Measurements from ENCODE around the gene PRKAG2.

Gene PRKAG2

GRCh38 chr7:151630851-151631569 lies 245.9 kb downstream of the PRKAG2 start:
- no peak for DNase-seq

DNA sequence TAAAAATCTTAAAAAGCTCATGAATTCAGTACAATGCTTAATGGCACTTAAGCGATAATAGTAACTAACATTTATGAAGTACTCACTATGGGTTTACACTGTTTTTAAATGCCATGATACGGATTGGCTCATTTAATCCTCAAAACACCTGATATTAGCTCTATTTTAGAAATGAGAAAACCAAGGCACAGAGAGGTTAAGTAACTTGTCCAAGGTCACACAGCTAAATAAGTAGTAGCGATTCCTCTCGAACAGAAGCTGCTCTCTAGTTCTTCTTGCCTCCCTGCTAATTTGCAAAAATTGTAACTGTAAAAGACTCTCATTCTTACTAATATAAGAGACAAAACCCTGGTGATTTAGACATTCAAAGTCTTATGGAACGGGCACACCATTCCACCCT lies 246.6 kb downstream of the PRKAG2 start:
- DNase-seq = no peak

GRCh38 chr7:151629713-151630272 lies 247.1 kb downstream of the PRKAG2 start:
- DNase-seq = no peak

GRCh38 chr7:151628846-151629604 lies 247.9 kb downstream of the PRKAG2 start:
- DNase-seq = no peak

GRCh38 chr7:151626422-151627115 lies 250.3 kb downstream of the PRKAG2 start:
- no peak for DNase-seq

DNA sequence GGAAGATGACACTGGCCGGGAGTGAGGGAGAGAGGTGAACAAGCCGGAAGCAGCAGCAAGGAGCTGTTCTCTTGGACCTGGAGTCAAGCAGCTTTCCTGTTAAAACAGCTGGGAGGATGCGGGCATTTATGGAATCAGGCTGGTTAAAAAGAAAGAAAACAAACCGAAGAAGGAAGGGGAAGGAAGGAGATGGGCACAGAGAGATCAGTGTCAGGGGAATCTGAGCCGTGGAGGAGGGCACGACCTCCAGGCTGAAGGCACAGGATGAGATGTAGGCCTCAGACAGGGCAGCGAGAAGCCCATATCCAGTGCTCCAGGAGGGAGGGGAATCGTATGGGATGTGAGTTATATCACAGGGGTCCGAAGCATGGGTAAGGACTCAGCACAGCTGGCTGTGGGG lies 251.3 kb downstream of the PRKAG2 start:
- no peak for DNase-seq

DNA sequence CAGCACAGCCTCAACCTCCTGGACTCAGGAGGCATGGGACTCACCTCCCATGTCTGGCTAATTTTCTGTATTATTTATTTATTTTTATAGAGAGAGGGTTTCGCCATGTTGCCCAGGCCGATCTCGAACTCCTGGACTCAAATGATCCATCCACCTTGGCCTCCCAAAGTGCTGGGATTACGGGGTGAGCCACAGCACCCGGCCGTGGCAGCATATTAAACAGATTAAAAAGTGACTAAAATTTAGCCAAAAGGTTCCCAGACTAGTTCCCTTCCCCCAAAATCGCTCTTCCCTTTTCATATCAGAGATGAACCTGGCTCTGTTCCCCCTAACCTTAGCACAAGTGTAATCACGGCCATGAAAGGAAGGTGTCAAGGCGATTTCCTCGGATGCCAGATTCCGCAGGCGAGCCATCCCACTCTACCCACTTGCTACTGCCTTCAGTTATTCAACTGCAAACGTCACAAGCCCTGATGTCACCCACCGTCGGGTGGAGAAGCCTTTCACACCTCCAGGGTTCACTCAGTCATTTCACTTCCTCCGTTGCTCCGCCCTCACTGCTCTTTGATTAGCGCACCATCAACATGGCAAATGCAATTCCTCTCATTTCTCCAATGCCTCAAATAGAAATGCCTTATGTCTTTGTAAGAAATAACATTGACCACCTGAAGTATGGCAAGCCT lies 252.5 kb downstream of the PRKAG2 start:
- no peak for DNase-seq

DNA sequence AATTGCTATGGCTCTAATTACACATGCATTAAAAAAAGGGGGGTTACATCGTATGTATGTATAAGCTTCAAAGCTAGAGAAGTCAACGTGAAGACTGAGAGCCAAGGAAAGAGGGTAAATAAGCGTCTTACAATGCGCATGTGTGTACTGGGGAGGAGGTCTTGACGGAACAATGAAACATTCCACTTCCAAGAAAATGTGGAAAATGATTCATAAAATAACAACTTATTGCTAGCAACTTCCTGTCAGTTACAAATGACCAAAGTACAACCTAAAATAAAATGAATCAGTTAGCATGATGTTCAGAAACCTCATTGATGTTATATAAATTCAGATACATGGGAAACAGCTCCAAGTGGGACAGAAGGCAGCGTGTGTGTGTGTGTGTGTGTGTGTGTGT lies 253.1 kb downstream of the PRKAG2 start:
- DNase-seq = no peak

- no peak for DNase-seq
These were observed 255.0 kb downstream of the PRKAG2 start for GRCh38 chr7:151621961-151622360.

- no peak for DNase-seq
These were observed 260.3 kb downstream of the PRKAG2 start for GRCh38 chr7:151616443-151617213.

DNA sequence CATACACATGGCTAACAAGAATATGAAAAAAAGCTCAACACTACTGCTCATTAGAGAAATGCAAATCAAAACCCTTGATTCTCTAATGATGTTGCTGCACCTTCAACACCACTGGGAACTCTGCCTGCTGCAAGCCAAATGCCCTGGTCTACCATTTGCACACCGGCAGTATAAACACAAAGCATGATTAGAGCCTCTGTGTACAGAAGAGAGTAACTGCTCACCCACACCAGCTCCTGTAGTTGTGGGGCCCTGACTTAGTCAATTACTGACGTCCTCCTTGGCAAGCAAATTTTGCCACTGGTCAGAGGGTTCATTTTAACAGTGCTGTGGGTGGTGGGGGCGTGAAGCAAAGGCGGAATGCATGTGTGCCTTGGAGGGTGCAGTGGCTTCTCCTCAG lies 261.1 kb downstream of the PRKAG2 start:
- no peak for DNase-seq

GRCh38 chr7:151615058-151615457 lies 261.9 kb downstream of the PRKAG2 start:
- DNase-seq = no peak

- DNase-seq = no peak
These were observed 262.9 kb downstream of the PRKAG2 start for GRCh38 chr7:151614019-151614418.

GRCh38 chr7:151611878-151612277 lies 265.0 kb downstream of the PRKAG2 start:
- DNase-seq = no peak

GRCh38 chr7:151611041-151611440 lies 265.9 kb downstream of the PRKAG2 start:
- DNase-seq = no peak

DNA sequence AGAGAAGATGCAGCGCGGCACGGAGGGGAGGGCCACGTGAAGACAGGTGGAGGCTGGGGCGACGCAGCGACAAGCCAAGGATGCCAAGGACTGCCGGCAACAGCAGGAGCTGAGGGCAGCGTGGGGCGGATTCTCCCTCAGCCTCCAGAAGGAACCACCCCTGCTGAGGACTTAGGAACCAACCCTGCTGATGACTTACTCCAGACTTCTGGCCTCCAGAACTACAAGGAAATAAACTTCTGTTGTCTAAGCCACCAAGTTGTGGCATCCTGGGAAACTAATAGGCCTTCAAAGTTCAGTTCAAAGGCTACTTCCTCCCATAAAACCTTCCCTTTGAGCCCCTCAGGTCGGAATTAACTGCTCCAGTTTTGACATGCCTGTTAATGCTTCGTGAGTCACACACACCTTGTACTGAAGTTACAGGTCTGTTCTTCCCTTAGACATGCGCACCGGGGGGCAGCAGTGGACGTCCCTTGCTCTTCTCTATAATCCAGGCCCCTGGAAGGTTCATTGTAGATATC lies 268.8 kb downstream of the PRKAG2 start:
- DNase-seq = no peak

DNA sequence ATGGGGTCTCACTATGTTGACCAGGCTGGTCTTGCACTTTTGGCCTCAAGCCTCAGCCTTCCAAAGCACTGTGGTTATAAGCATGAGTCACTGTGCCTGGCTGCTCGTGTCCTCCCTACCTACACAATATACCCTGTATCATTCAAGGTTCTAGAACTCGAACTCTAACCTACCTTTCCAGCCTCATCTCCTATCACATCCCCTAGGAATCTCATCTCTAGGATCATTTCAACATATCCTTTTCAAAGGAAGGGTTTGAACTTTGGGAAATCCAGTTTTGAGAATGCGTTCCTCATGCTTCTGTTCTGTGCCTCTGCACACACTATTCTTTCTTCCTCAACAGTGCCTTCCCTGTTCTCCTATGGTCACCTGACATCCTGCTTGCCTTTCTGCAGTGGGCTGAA lies 269.4 kb downstream of the PRKAG2 start:
- no peak for DNase-seq

- no peak for DNase-seq
These were observed 273.0 kb downstream of the PRKAG2 start for GRCh38 chr7:151603951-151604350.

DNA sequence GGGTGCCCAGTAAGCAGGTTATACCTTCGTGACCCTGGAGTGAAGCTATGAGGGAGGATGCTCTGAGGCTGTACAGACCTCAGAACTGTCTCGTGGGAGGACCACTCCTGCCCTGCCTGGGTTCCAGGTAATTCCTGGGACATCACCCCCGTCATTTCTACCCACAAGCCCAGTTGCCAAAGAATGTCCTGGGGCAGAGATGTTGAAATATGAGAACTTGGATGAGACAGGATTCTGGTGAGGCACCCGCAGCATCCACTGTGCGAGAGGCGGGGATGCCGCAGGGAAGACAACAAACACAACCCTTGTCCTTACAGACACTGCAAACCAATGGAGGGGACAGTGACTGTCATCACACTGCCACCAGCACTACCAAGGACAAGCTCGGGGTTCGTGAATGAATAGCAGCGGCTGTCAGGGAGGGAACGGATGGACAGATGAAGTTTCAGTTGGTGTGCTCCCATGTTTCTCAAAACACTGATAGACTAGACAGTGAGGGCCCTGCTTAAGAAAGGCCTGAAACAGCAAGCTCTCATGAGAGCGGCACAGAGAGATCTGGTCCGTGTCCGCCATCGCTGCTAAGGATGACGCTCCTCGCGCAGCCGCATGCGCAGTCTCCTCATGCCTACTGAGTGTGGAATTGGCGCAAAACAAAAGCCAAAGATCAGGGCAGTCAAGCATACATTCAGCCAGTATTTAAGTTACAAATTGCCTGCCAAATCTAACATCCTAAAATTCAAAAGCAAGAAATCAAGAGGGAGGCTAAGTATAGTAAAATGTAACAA lies 275.2 kb downstream of the PRKAG2 start:
- no peak for DNase-seq

DNA sequence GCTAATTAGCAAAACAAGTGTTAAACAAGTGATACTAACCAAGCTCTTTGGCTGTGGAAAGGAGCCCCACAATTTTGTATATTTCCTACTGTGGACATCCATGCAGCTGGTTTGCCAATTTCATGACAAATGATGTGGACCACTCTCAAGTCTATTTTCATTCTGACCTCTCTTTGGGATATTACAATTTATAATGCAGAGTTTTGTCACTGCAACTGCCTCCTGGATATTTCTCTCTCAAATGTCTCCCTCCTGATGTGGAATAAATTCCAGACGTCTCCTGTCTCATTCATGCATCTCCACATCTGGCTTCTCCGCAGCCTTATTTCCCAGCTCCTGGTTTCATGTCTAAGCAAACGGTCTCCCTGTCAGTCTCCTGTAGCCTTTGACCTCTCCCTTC lies 276.6 kb downstream of the PRKAG2 start:
- no peak for DNase-seq
